ENCODE measurements around the gene IDNK. TPM values are rescaled to one million over a fixed set of nuclear protein-coding genes. Genes with fewer than 3 reads are reported as not detected.

The IDNK gene
- total and polyA plus RNA-seq, 2 of the 4 experiments (the other 2 are of a cell fraction): 1.4 to 2.3 TPM

- no peak overlapping the region for H3K4me3 ChIP-seq (ENCODE audit: insufficient read depth, low read depth, low read length)
- intact Hi-C loops (cut with micrococcal nuclease): no loop called here
- no peak overlapping the region for H3K56ac ChIP-seq (ENCODE audit: extremely low read depth, insufficient read depth, low read length)
- ChIA-PET POLR2A (ENCODE audit: unreplicated experiment) (no interaction called here), CTCF (no interaction called here)
- H3K9me1 ChIP-seq (ENCODE audit: insufficient read depth, low read length): peaks cover 4% of the 10 kb centered on the region; the same call in 1 of the 2 replicates
- H4K20me1 ChIP-seq (ENCODE audit: insufficient read depth, low read length): peaks cover 22% of the 10 kb centered on the region
- H2BK15ac ChIP-seq (ENCODE audit: low read depth, low read length): no peak overlapping the region
- no peak overlapping the region for H3K23ac ChIP-seq (ENCODE audit: low read depth, low read length)
- H2AK9ac ChIP-seq (replicated peaks; ENCODE audit: low read depth, low read length, poor library complexity): no peak overlapping the region
- no peak overlapping the region for H4K5ac ChIP-seq (ENCODE audit: low read depth, low read length)
- no peaks in the 10 kb centered on the region for H3K27me3 ChIP-seq (ENCODE audit: control insufficient read depth, insufficient read depth, low read length)
- no peak overlapping the region for H3K27ac ChIP-seq (ENCODE audit: insufficient read depth, low read length)
- dilution Hi-C loops (cut with HindIII; ENCODE audit: low sequenced_read_pairs, unreplicated experiment): no loop called here
- ATAC-seq (ENCODE audit: low read depth): no peak
- no peak overlapping the region for H3K4ac ChIP-seq (ENCODE audit: low read depth, low read length)
- no TSS peak for BruUV-seq (replicated peaks)
- in situ Hi-C loops (cut with MboI; ENCODE audit: low sequenced_read_pairs): no loop called here
- no peak overlapping the region for H3K14ac ChIP-seq (replicated peaks; ENCODE audit: low read depth, low read length)
- no peak overlapping the region for H2BK20ac ChIP-seq (ENCODE audit: low read depth, low read length)
- H2AFZ ChIP-seq (replicated peaks; ENCODE audit: low read length, poor library complexity): no peak overlapping the region
- peaks cover 37 to 49% of the 10 kb centered on the region in 2 experiments for H3K79me1 ChIP-seq (ENCODE audit: low read depth in 1 of 2, low read length in 2 of 2)
- no CpG with 5 or more reads among the region's 5 CpGs for WGBS, 2 experiments (ENCODE audit: extremely low coverage in 2 of 2, insufficient read length in 1 of 2)
- TF ChIP-seq MAZ (IDR thresholded peaks at IDR 0.05; ENCODE audit: borderline replicate concordance, low read depth, low read length) (no peak), MXI1 (IDR thresholded peaks at IDR 0.05; ENCODE audit: borderline replicate concordance, low read depth, low read length) (no peak), RFX5 (IDR thresholded peaks at IDR 0.05; ENCODE audit: low read depth, low read length) (no peak), ELK1 (IDR thresholded peaks at IDR 0.05; ENCODE audit: borderline replicate concordance, low read depth, low read length) (no peak), RAD21 (IDR thresholded peaks at IDR 0.05; ENCODE audit: low read length) (no peak), MAFK (IDR thresholded peaks at IDR 0.05; ENCODE audit: low read depth, low read length) (no peak), USF2 (IDR thresholded peaks at IDR 0.05; ENCODE audit: low read depth, low read length) (no peak), FOS (IDR thresholded peaks at IDR 0.05; ENCODE audit: low read depth, low read length) (no peak), NFE2L2 (IDR thresholded peaks at IDR 0.05; ENCODE audit: low read depth, low read length) (no peak), CHD1 (IDR thresholded peaks at IDR 0.05; ENCODE audit: low read depth, low read length) (no peak), BHLHE40 (IDR thresholded peaks at IDR 0.05; ENCODE audit: low read depth, low read length) (no peak)
- no peak overlapping the region for H3K9ac ChIP-seq (ENCODE audit: low read depth, low read length)
- H3K36me3 ChIP-seq (ENCODE audit: control insufficient read depth, insufficient read depth, low read length): peaks cover 13% of the 10 kb centered on the region
- H2BK120ac ChIP-seq (ENCODE audit: low read depth, low read length): no peak overlapping the region
- no peak overlapping the region for H3K18ac ChIP-seq (ENCODE audit: low read depth, low read length)
- DNase-seq: no peak
- no peak overlapping the region; a peak in 1 of 4 replicates for H4K8ac ChIP-seq (ENCODE audit: low read depth in 2 of 2, low read length in 2 of 2)
- no peak overlapping the region for H3K4me2 ChIP-seq (ENCODE audit: low read depth, low read length)
- H4K91ac ChIP-seq (ENCODE audit: insufficient read depth, low read depth, low read length): no peak overlapping the region
- H2BK5ac ChIP-seq (ENCODE audit: low read depth, low read length, poor library complexity, severe bottlenecking): no peak overlapping the region
- no peaks in the 10 kb centered on the region for H3K9me3 ChIP-seq (ENCODE audit: control insufficient read depth, insufficient read depth, low read length)
- no peak overlapping the region for H2AK5ac ChIP-seq (ENCODE audit: low read depth, low read length)
- no peaks in the 10 kb centered on the region; the same call in none of the 2 replicates for H3K4me1 ChIP-seq (ENCODE audit: control insufficient read depth, insufficient read depth, low read length)
Observed at GRCh38 chr9:83670381-83670780, 47.4 kb downstream of the IDNK start.
